Stimulated activated naive CD8-positive, alpha-beta T cell treated with anti-CD3 and anti-CD28 coated beads, Interleukin-15, amount 100 ng/mL, for 72 hours (primary cell): Measurements from ENCODE around the gene USP4.
"Not testable (repeated sequence)": the region's sequence is repeated elsewhere in the genome, so short reads cannot be mapped to it uniquely, and the experiment has no call there.

Experiments used
- ATAC-seq: fragments of 150-1000 bp; cut with Tn5 transposase; 2 replicates; pipeline ENCODE4 v1.10.0; 2021; ENCODE audit warnings: mild to moderate bottlenecking, moderate library complexity
- DNase-seq, 2 donors: peaks; one replicate each; pipeline ENCODE4 v3.0.0; 2021 to 2022
- H3K27ac Mint-ChIP-seq, 2 donors: one replicate each; pipeline ENCODE4 v1.8.0; 2022; ENCODE audit warnings: mild to moderate bottlenecking in 2 of 2, mixed read lengths in 2 of 2, moderate library complexity in 2 of 2
- H3K27me3 Mint-ChIP-seq: one replicate; pipeline ENCODE4 v1.8.0; 2022; ENCODE audit warnings: mixed read lengths
- H3K4me1 Mint-ChIP-seq: one replicate; pipeline ENCODE4 v1.8.0; 2022; ENCODE audit warnings: mild to moderate bottlenecking, mixed read lengths
- H3K4me3 Mint-ChIP-seq, 2 donors: one replicate each; pipeline ENCODE4 v1.8.0; 2022; ENCODE audit warnings: mild to moderate bottlenecking in 2 of 2, mixed read lengths in 2 of 2, moderate library complexity in 1 of 2
- H3K9me3 Mint-ChIP-seq, 2 donors: one replicate each; pipeline ENCODE4 v1.8.0; 2022; ENCODE audit warnings: mixed read lengths in 2 of 2

The USP4 gene

DNA sequence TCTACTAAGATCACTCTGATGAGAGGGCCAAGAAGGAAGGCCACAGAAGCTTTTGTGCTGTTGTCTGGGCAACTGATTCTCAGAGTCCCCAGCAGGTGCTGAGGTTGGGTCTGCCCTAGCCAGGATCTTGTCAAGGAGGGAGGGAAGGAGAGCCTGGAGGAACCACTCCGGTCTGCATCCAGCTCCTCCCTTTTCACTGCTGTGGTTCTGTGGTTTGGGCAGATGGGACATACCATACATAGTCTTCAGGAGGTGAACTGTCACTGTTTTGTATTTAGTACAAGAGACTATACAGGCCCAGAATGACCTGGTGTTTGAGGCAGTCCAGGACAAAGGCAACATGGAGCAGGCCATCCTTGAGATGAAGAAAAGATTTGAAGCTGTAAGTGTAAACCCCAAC is 84.7 kb downstream of the USP4 start:
- DNase-seq (no peak), ATAC-seq (no peak)
- Mint-ChIP-seq H3K4me1 (no peaks in the 10 kb centered on the region), H3K27me3 (no peaks in the 10 kb centered on the region), H3K4me3 (no peak overlapping the region), H3K27ac (no peak overlapping the region), H3K9me3 (no peaks in the 10 kb centered on the region)

- no peak overlapping the region for H3K4me3 Mint-ChIP-seq
- DNase-seq: no peak
Observed at GRCh38 chr3:49253512-49253911, 86.3 kb downstream of the USP4 start.

DNA sequence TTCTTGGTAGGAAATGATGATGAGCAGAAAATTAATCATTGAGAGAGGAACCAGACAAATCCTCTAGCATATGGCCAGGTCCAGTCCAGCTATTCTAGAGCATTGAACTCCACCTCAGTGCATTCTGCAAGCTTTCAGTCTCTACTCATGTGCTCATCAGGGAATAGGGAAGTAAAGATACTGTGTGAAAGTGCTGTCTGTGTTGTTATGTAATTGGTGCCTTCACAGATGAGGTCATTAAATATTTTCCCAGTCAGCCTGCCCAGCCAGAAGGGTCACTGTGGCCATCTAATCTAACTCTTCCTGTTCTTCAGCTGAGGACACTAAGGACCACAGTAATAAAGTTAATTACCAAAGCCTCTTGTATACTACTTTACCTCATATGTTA is 91.0 kb downstream of the USP4 start:
- Mint-ChIP-seq H3K4me1 (no peaks in the 10 kb centered on the region), H3K27me3 (no peaks in the 10 kb centered on the region), H3K27ac (no peak overlapping the region), H3K4me3 (no peak overlapping the region), H3K9me3 (no peaks in the 10 kb centered on the region)
- ATAC-seq: no peak
- DNase-seq: no peak

More at GRCh38 chr3:49253512-49253911, 86.3 kb downstream of the USP4 start:
- ATAC-seq: no peak
- no peak overlapping the region for H3K27ac Mint-ChIP-seq
- no peaks in the 10 kb centered on the region for H3K9me3 Mint-ChIP-seq
- H3K27me3 Mint-ChIP-seq: no peaks in the 10 kb centered on the region
- H3K4me1 Mint-ChIP-seq: no peaks in the 10 kb centered on the region

GRCh38 chr3:49244581-49245205 is 95.2 kb downstream of the USP4 start:
- no peaks in the 10 kb centered on the region for H3K4me1 Mint-ChIP-seq
- no peak overlapping the region for H3K4me3 Mint-ChIP-seq
- ATAC-seq: no peak
- H3K9me3 Mint-ChIP-seq: no peaks in the 10 kb centered on the region
- no peaks in the 10 kb centered on the region for H3K27me3 Mint-ChIP-seq
- no peak for DNase-seq
- H3K27ac Mint-ChIP-seq: no peak overlapping the region

DNA sequence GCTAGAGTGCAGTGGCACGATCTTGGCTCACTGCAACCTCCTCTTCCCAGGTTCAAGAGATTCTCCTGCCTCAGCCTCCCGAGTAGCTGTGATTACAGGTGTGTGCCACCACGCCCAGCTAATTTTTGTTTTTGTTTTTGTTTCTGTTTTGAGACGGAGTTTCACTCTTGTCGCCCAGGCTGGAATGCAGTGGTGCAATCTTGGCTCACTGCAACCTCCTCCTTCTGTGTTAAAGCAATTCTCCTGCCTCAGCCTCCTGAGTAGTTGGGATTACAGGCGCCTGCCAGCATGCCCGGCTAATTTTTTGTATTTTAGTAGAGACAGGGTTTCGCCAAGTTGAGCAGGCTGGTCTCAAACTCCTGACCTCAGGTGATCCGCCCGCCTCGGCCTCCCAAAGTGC is 99.8 kb downstream of the USP4 start:
- not testable (repeated sequence) for H3K27me3 Mint-ChIP-seq, ATAC-seq, H3K9me3 Mint-ChIP-seq, H3K4me3 Mint-ChIP-seq, H3K4me1 Mint-ChIP-seq, DNase-seq, H3K27ac Mint-ChIP-seq

GRCh38 chr3:49238274-49239127 is 101.4 kb downstream of the USP4 start:
- Mint-ChIP-seq H3K4me3 (no peak overlapping the region), H3K27me3 (no peaks in the 10 kb centered on the region), H3K27ac (no peak overlapping the region), H3K9me3 (peaks cover 6% of the 10 kb centered on the region in 2 donors), H3K4me1 (no peaks in the 10 kb centered on the region)
- DNase-seq (no peak), ATAC-seq (no peak)

DNA sequence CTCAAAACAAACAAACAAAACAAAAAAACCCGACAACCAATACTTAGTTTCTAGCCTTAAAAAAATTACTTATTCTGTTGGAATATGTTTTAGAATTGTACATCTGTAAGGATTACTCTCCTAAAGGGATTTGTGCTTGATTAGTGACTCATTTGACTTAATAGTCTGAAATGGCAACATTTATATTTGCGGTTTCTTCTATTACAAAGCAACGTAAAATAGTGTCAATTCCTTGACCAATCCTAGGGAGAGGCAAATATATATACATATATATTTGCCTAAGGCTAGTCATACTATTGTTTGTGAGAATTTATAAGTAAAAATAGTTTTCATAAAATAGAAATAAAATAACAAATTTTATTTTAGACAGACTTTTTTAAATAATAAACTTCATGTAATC is 102.5 kb downstream of the USP4 start:
- peaks cover 17 to 18% of the 10 kb centered on the region in 2 donors for H3K9me3 Mint-ChIP-seq
- no peak overlapping the region for H3K27ac Mint-ChIP-seq
- no peak overlapping the region for H3K4me3 Mint-ChIP-seq
- H3K4me1 Mint-ChIP-seq: no peaks in the 10 kb centered on the region
- no peaks in the 10 kb centered on the region for H3K27me3 Mint-ChIP-seq
- DNase-seq (no peak), ATAC-seq (no peak)

DNA sequence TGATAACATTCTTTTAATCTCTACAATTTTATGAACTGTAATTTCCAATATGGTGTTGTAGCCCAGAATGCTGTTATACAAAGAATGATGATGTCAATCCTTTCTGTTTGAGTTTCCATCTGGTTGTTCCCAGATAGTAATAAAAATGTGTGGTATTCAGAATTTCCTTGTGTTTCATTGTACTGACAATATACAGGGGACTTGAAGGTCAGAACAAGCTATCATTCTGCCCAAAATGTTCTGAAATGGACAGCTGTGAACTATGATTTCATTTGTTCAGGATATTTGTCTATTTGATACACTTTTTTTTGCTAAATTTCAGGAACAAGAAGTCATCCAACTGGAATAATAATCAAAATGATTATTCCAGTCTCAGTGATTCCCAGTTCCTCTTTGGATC is 103.6 kb downstream of the USP4 start:
- Mint-ChIP-seq H3K27me3 (no peaks in the 10 kb centered on the region), H3K4me1 (no peaks in the 10 kb centered on the region), H3K27ac (no peak overlapping the region), H3K4me3 (no peak overlapping the region), H3K9me3 (peaks cover 22% of the 10 kb centered on the region in 2 donors)
- ATAC-seq (no peak), DNase-seq (no peak)

DNA sequence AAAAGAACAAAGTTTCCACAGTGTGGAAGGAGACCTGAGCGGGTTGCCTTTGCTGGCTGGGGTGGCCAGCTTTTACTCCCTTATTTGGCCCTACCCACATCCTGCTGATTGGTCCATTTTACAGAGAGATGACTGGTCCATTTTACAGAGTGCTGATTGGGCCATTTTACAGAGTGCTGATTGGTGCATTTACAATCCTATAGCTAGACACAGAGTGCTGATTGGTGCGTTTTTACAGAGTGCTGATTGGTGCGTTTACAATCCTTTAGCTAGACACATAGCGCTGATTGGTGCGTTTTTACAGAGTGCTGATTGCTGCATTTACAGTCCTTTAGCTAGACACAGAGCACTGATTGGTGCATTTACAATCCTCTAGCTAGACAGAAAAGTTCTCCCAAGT is 111.0 kb downstream of the USP4 start:
- ATAC-seq, DNase-seq, H3K4me3 Mint-ChIP-seq, H3K27ac Mint-ChIP-seq, H3K4me1 Mint-ChIP-seq, H3K27me3 Mint-ChIP-seq: not testable (repeated sequence)
- H3K9me3 Mint-ChIP-seq: peaks cover 35 to 58% of the 10 kb centered on the region in 2 donors
